IPS DF 19.7 (cell line): ENCODE measurements around the gene TMEM143.
"Not testable (repeated sequence)": the region's sequence is repeated elsewhere in the genome, so short reads cannot be mapped to it uniquely, and the experiment has no call there.

Source experiments
- DNase-seq: peaks from one replicate; pipeline ENCODE4 v3.0.0-alpha.2; 2013; ENCODE audit warnings: low read depth, low spot score

Gene TMEM143

GRCh38 chr19:48391100-48392005 lies 27.6 kb upstream of the TMEM143 start, which contains the start of gene KDELR1:
TSS of gene KDELR1 (minus strand) at chr19:48391551. CDS start at chr19:48391358, 193 bp downstream.
- no peak for DNase-seq

- no peak for DNase-seq
Observed at GRCh38 chr19:48390188-48391099, 26.7 kb upstream of the TMEM143 start.

GRCh38 chr19:48386981-48387380 lies 23.2 kb upstream of the TMEM143 start:
- DNase-seq = no peak

GRCh38 chr19:48385461-48386087 lies 21.8 kb upstream of the TMEM143 start:
- no peak for DNase-seq

- DNase-seq = no peak
Observed at GRCh38 chr19:48382286-48382685, 18.5 kb upstream of the TMEM143 start.

- no peak for DNase-seq
Observed at GRCh38 chr19:48381178-48381950, 17.6 kb upstream of the TMEM143 start.

GRCh38 chr19:48379058-48379457 lies 15.3 kb upstream of the TMEM143 start:
- DNase-seq = no peak

GRCh38 chr19:48378194-48378570 lies 14.4 kb upstream of the TMEM143 start:
- DNase-seq = no peak

GRCh38 chr19:48373567-48373966 lies 9.8 kb upstream of the TMEM143 start:
- DNase-seq = no peak

- DNase-seq = no peak
Observed at GRCh38 chr19:48372904-48373303, 9.2 kb upstream of the TMEM143 start.

- not testable (repeated sequence) for DNase-seq
Observed at GRCh38 chr19:48371771-48372170, 8.0 kb upstream of the TMEM143 start.

GRCh38 chr19:48371367-48371766 lies 7.6 kb upstream of the TMEM143 start:
- DNase-seq = no peak

- DNase-seq = no peak
Observed at GRCh38 chr19:48370955-48371354, 7.2 kb upstream of the TMEM143 start.

- no peak for DNase-seq
Observed at GRCh38 chr19:48368936-48369335, 5.2 kb upstream of the TMEM143 start.

- no peak for DNase-seq
Observed at GRCh38 chr19:48367855-48368254, 4.1 kb upstream of the TMEM143 start.

- no peak for DNase-seq
Observed at GRCh38 chr19:48365602-48366001, 1.9 kb upstream of the TMEM143 start.

- DNase-seq = no peak
Observed at GRCh38 chr19:48364598-48365348, 1.0 kb upstream of the TMEM143 start.

- DNase-seq = no peak
Observed at GRCh38 chr19:48363500-48363809, 285 bp downstream of the TMEM143 start.

GRCh38 chr19:48362716-48363499 lies 832 bp downstream of the TMEM143 start:
- peak; percentile 92 for DNase-seq

- no peak for DNase-seq
Observed at GRCh38 chr19:48361912-48362311, 1.8 kb downstream of the TMEM143 start.
